Uterus (tissue), 4 donors: ENCODE measurements around the gene SLC30A2. TPM values are rescaled to one million over a fixed set of nuclear protein-coding genes. Genes with fewer than 3 reads are reported as not detected.

Experiments used
- DNase-seq, 2 donors: peaks; one replicate each; pipeline ENCODE4 v3.0.0-alpha.2; 2019 to 2020
- H3K27ac ChIP-seq, 2 donors: fragments of 200-600 bp; sonication (generic); 1 replicate in 1 of 2; 2 replicates in 1 of 2; pipeline ENCODE4 v1.5.1; 2016 to 2018
- H3K27me3 ChIP-seq, 2 donors: fragments of 200-600 bp; sonication (generic); one replicate each; pipeline ENCODE4 v1.5.1; 2018 to 2019; ENCODE audit warnings: control low read depth in 1 of 2
- H3K36me3 ChIP-seq, 2 donors: fragments of 200-600 bp; sonication (generic); one replicate each; pipeline ENCODE4 v1.5.1; 2019; ENCODE audit warnings: control low read depth in 1 of 2
- H3K4me1 ChIP-seq, 2 donors: fragments of 200-600 bp; sonication (generic); one replicate each; pipeline ENCODE4 v1.5.1; 2018 to 2019; ENCODE audit warnings: control low read depth in 1 of 2
- H3K4me3 ChIP-seq, 2 donors: fragments of 200-600 bp; sonication (generic); 1 replicate in 1 of 2; 2 replicates in 1 of 2; pipeline ENCODE4 v1.5.1; 2018 to 2019; ENCODE audit warnings: mild to moderate bottlenecking in 1 of 2
- H3K9me3 ChIP-seq, 2 donors: fragments of 200-600 bp; sonication (generic); one replicate each; pipeline ENCODE4 v1.5.1; 2019; ENCODE audit warnings: control low read depth in 1 of 2
- POLR2A ChIP-seq, 2 donors: fragments of 450-650 bp; IDR thresholded peaks; one replicate each; pipeline ENCODE4 v1.6.1; 2016; ENCODE audit warnings: antibody characterized with exemption in 2 of 2, mild to moderate bottlenecking in 1 of 2, moderate library complexity in 1 of 2
- intact Hi-C: fragments of 100-400 bp; cut with DNase I; formaldehyde crosslinking; loops from one replicate; pipeline ENCODE4 v1.15.1; 2023; ENCODE audit warnings: low total_unique reads
- total RNA-seq, 4 donors: library from RNA; depleted of rRNA in 3 of 4; stranded (reverse); fragments of >200 nt in 3 of 4; gene quantifications; one replicate each; pipeline versions ENCODE4 v1.1.0 to v1.2.4, GENCODE V29; 2014 to 2023
- TF ChIP-seq, protein P1 (sequence below), 4 experiments: fragments of 200-600 bp in 2 of 4; fragments of 450-650 bp in 2 of 4; sonication (generic) in 2 of 4; IDR thresholded peaks; one replicate each; pipeline ENCODE4 v1.5.1; 2016 to 2019; ENCODE audit warnings: antibody characterized with exemption in 4 of 4, mild to moderate bottlenecking in 2 of 4, moderate library complexity in 1 of 4
- donor health status: DM: yes; HTN: yes; CAD: no.

Gene SLC30A2
- total RNA-seq, 4 donors from 2014 or later = 0.07 to 0.49 TPM; not detected in 2

- H3K9me3 ChIP-seq = no peaks in the 10 kb centered on the region
- H3K4me3 ChIP-seq = no peak overlapping the region
- no peaks in the 10 kb centered on the region for H3K36me3 ChIP-seq
- H3K4me1 ChIP-seq = no peaks in the 10 kb centered on the region
- H3K27ac ChIP-seq = no peak overlapping the region
- intact Hi-C loops = no loop called here
- DNase-seq = no peak
- TF ChIP-seq, protein P1, sequence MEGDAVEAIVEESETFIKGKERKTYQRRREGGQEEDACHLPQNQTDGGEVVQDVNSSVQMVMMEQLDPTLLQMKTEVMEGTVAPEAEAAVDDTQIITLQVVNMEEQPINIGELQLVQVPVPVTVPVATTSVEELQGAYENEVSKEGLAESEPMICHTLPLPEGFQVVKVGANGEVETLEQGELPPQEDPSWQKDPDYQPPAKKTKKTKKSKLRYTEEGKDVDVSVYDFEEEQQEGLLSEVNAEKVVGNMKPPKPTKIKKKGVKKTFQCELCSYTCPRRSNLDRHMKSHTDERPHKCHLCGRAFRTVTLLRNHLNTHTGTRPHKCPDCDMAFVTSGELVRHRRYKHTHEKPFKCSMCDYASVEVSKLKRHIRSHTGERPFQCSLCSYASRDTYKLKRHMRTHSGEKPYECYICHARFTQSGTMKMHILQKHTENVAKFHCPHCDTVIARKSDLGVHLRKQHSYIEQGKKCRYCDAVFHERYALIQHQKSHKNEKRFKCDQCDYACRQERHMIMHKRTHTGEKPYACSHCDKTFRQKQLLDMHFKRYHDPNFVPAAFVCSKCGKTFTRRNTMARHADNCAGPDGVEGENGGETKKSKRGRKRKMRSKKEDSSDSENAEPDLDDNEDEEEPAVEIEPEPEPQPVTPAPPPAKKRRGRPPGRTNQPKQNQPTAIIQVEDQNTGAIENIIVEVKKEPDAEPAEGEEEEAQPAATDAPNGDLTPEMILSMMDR (IDR thresholded peaks at IDR 0.05) = no peak
- TF ChIP-seq POLR2A (IDR thresholded peaks at IDR 0.05) = no peak
- H3K27me3 ChIP-seq = no peaks in the 10 kb centered on the region
Observed at GRCh38 chr1:26055041-26055440, 9.1 kb upstream of the SLC30A2 start.

DNA sequence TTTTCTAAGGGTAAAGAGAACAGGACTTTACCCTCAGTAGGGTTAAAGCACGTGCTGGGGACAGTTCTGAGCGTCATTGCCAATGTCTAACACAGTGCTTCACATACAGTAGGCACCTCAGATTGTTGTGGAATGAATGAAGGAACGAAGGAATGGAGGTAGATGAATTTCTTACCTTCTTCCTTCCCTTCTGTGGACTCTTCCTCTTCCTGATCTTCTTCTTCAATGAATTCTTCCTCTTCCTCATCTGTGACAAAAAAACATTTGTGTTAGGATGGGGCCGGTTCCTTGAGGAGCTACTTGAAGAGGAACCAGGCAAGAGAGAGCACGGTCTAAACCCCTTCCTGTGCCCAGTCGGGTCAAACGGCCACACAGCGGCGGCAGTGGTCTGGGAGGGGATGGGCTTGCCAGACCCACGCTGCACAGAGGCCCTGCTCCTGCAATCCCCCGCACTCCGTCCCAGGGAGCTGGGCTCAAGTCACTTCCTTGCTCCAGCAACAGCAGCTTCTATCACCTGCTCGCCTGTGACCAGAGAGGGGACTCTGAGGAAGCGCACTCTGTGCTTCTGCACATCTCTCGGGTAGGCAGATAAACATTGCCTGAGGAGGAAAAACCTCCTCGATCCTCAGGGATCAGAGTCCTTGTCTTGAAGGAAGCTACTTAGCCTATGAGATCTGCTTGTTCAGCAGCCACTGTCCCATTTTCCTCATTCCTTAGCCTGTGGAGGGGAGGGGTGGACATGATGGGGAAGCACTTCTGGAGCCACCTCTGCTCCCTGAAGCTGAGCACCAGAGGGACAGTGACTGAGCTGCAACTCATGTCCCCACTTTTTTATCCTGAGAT, 8.0 kb upstream of the SLC30A2 start:
- no peaks in the 10 kb centered on the region for H3K9me3 ChIP-seq
- H3K27ac ChIP-seq = no peak overlapping the region
- TF ChIP-seq, protein P1 (IDR thresholded peaks at IDR 0.05) = no peak
- no peak for TF ChIP-seq POLR2A (IDR thresholded peaks at IDR 0.05)
- no peaks in the 10 kb centered on the region for H3K4me1 ChIP-seq
- H3K27me3 ChIP-seq = no peaks in the 10 kb centered on the region
- H3K4me3 ChIP-seq = no peak overlapping the region
- no peaks in the 10 kb centered on the region for H3K36me3 ChIP-seq
- intact Hi-C loops = no loop called here
- no peak for DNase-seq

DNA sequence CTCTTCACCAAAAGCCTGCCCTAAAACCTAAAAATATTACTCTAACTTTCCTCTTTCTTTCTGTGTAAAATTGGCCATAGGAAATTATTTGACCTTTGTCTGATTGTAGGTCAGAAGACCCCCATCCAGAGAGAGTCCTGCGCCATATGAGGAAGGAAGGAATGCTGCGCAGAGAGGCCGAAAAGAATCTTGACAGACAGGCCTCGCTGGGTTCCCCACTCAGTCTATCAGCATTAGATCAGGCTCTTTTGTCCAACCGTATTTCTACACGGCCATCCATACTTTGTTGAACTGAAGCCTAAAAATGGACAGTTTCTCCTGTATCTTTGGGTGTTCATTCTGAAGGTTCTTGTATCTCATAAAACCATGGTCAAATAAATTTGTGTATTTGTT, 4.3 kb upstream of the SLC30A2 start:
- TF ChIP-seq, protein P1 (IDR thresholded peaks at IDR 0.05) = no peak
- TF ChIP-seq POLR2A (IDR thresholded peaks at IDR 0.05) = no peak
- peaks cover 11% of the 10 kb centered on the region in 2 donors for H3K27me3 ChIP-seq
- H3K27ac ChIP-seq = no peak overlapping the region
- H3K4me3 ChIP-seq = no peak overlapping the region
- DNase-seq = no peak
- no peaks in the 10 kb centered on the region for H3K36me3 ChIP-seq
- H3K4me1 ChIP-seq = peaks cover 0 to 10% of the 10 kb centered on the region in 2 donors
- intact Hi-C loops = no loop called here
- H3K9me3 ChIP-seq = no peaks in the 10 kb centered on the region

GRCh38 chr1:26049531-26050247, 3.8 kb upstream of the SLC30A2 start:
- H3K4me1 ChIP-seq = peaks cover 0 to 10% of the 10 kb centered on the region in 2 donors
- DNase-seq = no peak
- peaks cover 11 to 14% of the 10 kb centered on the region in 2 donors for H3K27me3 ChIP-seq
- H3K4me3 ChIP-seq = no peak overlapping the region
- H3K36me3 ChIP-seq = no peaks in the 10 kb centered on the region
- TF ChIP-seq POLR2A (IDR thresholded peaks at IDR 0.05) = no peak
- TF ChIP-seq, protein P1 (IDR thresholded peaks at IDR 0.05) = no peak
- intact Hi-C loops = no loop called here
- no peaks in the 10 kb centered on the region for H3K9me3 ChIP-seq
- no peak overlapping the region for H3K27ac ChIP-seq
